ENCODE data around the gene ZNF382. TPM values are rescaled to one million over a fixed set of nuclear protein-coding genes. Genes with fewer than 3 reads are reported as not detected.

Gene ZNF382
- polyA plus RNA-seq, 1 experiment, result 0.60 TPM

GRCh38 chr19:36674201-36674600 is 69.1 kb downstream of the ZNF382 start:
- no peaks in the 10 kb centered on the region for H3K27me3 ChIP-seq (ENCODE audit: control insufficient read depth, insufficient read depth, low read length)
- ChIA-PET POLR2A (no interaction called here), CTCF (no interaction called here)

GRCh38 chr19:36679455-36679854 is 74.3 kb downstream of the ZNF382 start:
- H3K4me3 ChIP-seq (ENCODE audit: low read depth, low read length), result no peak overlapping the region
- DNase-seq (ENCODE audit: low read depth), result no peak
- TF ChIP-seq CTCF (IDR thresholded peaks at IDR 0.05; ENCODE audit: insufficient read depth, low read depth, low read length), result no peak
- CTCF ChIA-PET, result no interaction called here
- H3K27me3 ChIP-seq (ENCODE audit: control insufficient read depth, insufficient read depth, low read length), result no peaks in the 10 kb centered on the region
- H3K36me3 ChIP-seq (ENCODE audit: control insufficient read depth, insufficient read depth, low read length), result no peaks in the 10 kb centered on the region
- POLR2A ChIA-PET, result no interaction called here

More at GRCh38 chr19:36674201-36674600, 69.1 kb downstream of the ZNF382 start:
- DNase-seq (ENCODE audit: low read depth), result no peak
- Histone ChIP-seq H3K4me3 (ENCODE audit: low read depth, low read length) (no peak overlapping the region), H3K36me3 (ENCODE audit: control insufficient read depth, insufficient read depth, low read length) (no peaks in the 10 kb centered on the region)
- no peak for TF ChIP-seq CTCF (IDR thresholded peaks at IDR 0.05; ENCODE audit: insufficient read depth, low read depth, low read length)

Other genes with a start within 250 kb of the ZNF382 start
- 0.87 and 1.5 TPM in 2 replicates for gene ZFP14, start 226.1 kb upstream of the ZNF382 start, polyA plus RNA-seq (2011; rRNA removed)
- gene ZFP82, start 186.7 kb upstream of the ZNF382 start, polyA plus RNA-seq (2011; rRNA removed), result 1.8 and 3.8 TPM in 2 replicates
- 3.6 and 3.7 TPM in 2 replicates for gene ZNF566, start 115.8 kb upstream of the ZNF382 start, polyA plus RNA-seq (2011; rRNA removed)
- gene ZNF260, start 77.0 kb upstream of the ZNF382 start, polyA plus RNA-seq (2011; rRNA removed), result 3.6 and 11.0 TPM in 2 replicates
- 2.7 and 4.7 TPM in 2 replicates for gene ZNF529, start 32.0 kb upstream of the ZNF382 start, polyA plus RNA-seq (2011; rRNA removed)
- 1.9 and 4.1 TPM in 2 replicates for gene ZNF461, start 61.5 kb downstream of the ZNF382 start, polyA plus RNA-seq (2011; rRNA removed)
- 2.6 and 5.7 TPM in 2 replicates for gene ZNF567, start 82.3 kb downstream of the ZNF382 start, polyA plus RNA-seq (2011; rRNA removed)
- gene ZNF850, start 167.5 kb downstream of the ZNF382 start, polyA plus RNA-seq (2011; rRNA removed), result 0.56 and 1.1 TPM in 2 replicates
- gene ZNF790, start 233.1 kb downstream of the ZNF382 start, polyA plus RNA-seq (2011; rRNA removed), result 0.90 and 2.0 TPM in 2 replicates
- gene ZNF345, start 245.6 kb downstream of the ZNF382 start, polyA plus RNA-seq (2011; rRNA removed), result 1.3 TPM in 2 replicates